IMR-90 (cell line): ENCODE measurements around the gene MNAT1. TPM values are rescaled to one million over a fixed set of nuclear protein-coding genes. Genes with fewer than 3 reads are reported as not detected.

Experiments used
- ATAC-seq: fragments of 200-7000 bp; cut with Tn5 transposase; 2 replicates; pipeline ENCODE4 v1.9.1; 2020; ENCODE audit warnings: low read depth, mild to moderate bottlenecking, moderate library complexity
- BruUV-seq: library from RNA; stranded (reverse); fragments of 400-500 nt; replicated peaks from 2 replicates; lab custom pipeline; 2021; lab: Mats Ljungman, UMichigan
- CTCF ChIA-PET: fragments of 300-600 bp; formaldehyde crosslinking; extraction: SDS; loops from one replicate; lab custom pipeline; 2021; ENCODE audit warnings: antibody characterized with exemption; lab: Yijun Ruan, JAX
- POLR2A ChIA-PET: fragments of 300-600 bp; sonication (Branson Sonifier 250); formaldehyde crosslinking; loops from one replicate; lab custom pipeline; 2022; ENCODE audit warnings: antibody characterized with exemption; ENCODE audit not compliant: unreplicated experiment; lab: Charles Lee
- DNase-seq: peaks from one replicate; pipeline ENCODE4 v3.0.0; 2013
- H2AFZ ChIP-seq: replicated peaks from 2 replicates; pipeline ENCODE3; 2013; ENCODE audit warnings: low read length, mild to moderate bottlenecking; ENCODE audit not compliant: poor library complexity
- H2AK5ac ChIP-seq: 2 replicates; pipeline ENCODE4 v1.6.1; 2013; ENCODE audit warnings: low read depth, low read length, inconsistent platforms
- H2AK9ac ChIP-seq: replicated peaks from 2 replicates; pipeline ENCODE3; 2013; ENCODE audit warnings: mild to moderate bottlenecking, low read depth, low read length, moderate library complexity; ENCODE audit not compliant: poor library complexity
- H2BK120ac ChIP-seq: 2 replicates; pipeline ENCODE4 v1.6.1; 2013; ENCODE audit warnings: low read depth, low read length, inconsistent platforms
- H2BK15ac ChIP-seq: 3 replicates; pipeline ENCODE4 v1.6.1; 2013; ENCODE audit warnings: low read depth, low read length, inconsistent platforms
- H2BK20ac ChIP-seq: 2 replicates; pipeline ENCODE4 v1.6.1; 2013; ENCODE audit warnings: low read depth, mild to moderate bottlenecking, inconsistent platforms, low read length, moderate library complexity
- H2BK5ac ChIP-seq: 2 replicates; pipeline ENCODE4 v1.6.1; 2013; ENCODE audit warnings: mild to moderate bottlenecking, low read depth, low read length, inconsistent platforms; ENCODE audit not compliant: poor library complexity, severe bottlenecking
- H3K14ac ChIP-seq: replicated peaks from 2 replicates; pipeline ENCODE4 v1.6.1; 2013; ENCODE audit warnings: low read depth, low read length, inconsistent platforms
- H3K18ac ChIP-seq: 2 replicates; pipeline ENCODE4 v1.6.1; 2013; ENCODE audit warnings: low read depth, low read length, control low read depth
- H3K23ac ChIP-seq: 2 replicates; pipeline ENCODE4 v1.6.1; 2013; ENCODE audit warnings: low read depth, low read length, inconsistent platforms
- H3K27ac ChIP-seq: 2 replicates; pipeline ENCODE4 v1.5.1; 2013; ENCODE audit warnings: mild to moderate bottlenecking, control low read depth, low read length; ENCODE audit not compliant: insufficient read depth
- H3K27me3 ChIP-seq: 2 replicates; pipeline ENCODE4 v1.6.1; 2013; ENCODE audit warnings: low read length; ENCODE audit not compliant: control insufficient read depth, insufficient read depth
- H3K36me3 ChIP-seq: 2 replicates; pipeline ENCODE4 v1.6.1; 2013; ENCODE audit warnings: low read length, mixed read lengths; ENCODE audit not compliant: control insufficient read depth, insufficient read depth
- H3K4ac ChIP-seq: 2 replicates; pipeline ENCODE4 v1.6.1; 2013; ENCODE audit warnings: low read depth, low read length, inconsistent platforms
- H3K4me1 ChIP-seq: 2 replicates; pipeline ENCODE4 v1.6.1; 2013; ENCODE audit warnings: low read length, mixed read lengths; ENCODE audit not compliant: control insufficient read depth, insufficient read depth
- H3K4me2 ChIP-seq: 2 replicates; pipeline ENCODE4 v1.6.1; 2013; ENCODE audit warnings: low read depth, mild to moderate bottlenecking, control low read depth, low read length, moderate library complexity
- H3K4me3 ChIP-seq: 2 replicates; pipeline ENCODE4 v1.5.1; 2013; ENCODE audit warnings: low read depth, mild to moderate bottlenecking, control low read depth, low read length, moderate library complexity; ENCODE audit not compliant: insufficient read depth
- H3K56ac ChIP-seq: 2 replicates; pipeline ENCODE4 v1.6.1; 2013; ENCODE audit warnings: low read length, inconsistent platforms; ENCODE audit not compliant: insufficient read depth; ENCODE audit errors: extremely low read depth
- H3K79me1 ChIP-seq, 2 experiments: 2 replicates each; pipeline ENCODE4 v1.6.1; 2013; ENCODE audit warnings: low read length in 2 of 2, inconsistent platforms in 1 of 2, low read depth in 1 of 2
- H3K9ac ChIP-seq: 2 replicates; pipeline ENCODE4 v1.6.1; 2013; ENCODE audit warnings: low read depth, low read length, control low read depth
- H3K9me1 ChIP-seq: 2 replicates; pipeline ENCODE4 v1.6.1; 2013; ENCODE audit warnings: low read length, inconsistent platforms; ENCODE audit not compliant: insufficient read depth
- H3K9me3 ChIP-seq: 2 replicates; pipeline ENCODE4 v1.6.1; 2013; ENCODE audit warnings: low read length; ENCODE audit not compliant: control insufficient read depth, insufficient read depth
- H4K20me1 ChIP-seq: 2 replicates; pipeline ENCODE4 v1.6.1; 2013; ENCODE audit warnings: low read length, inconsistent platforms; ENCODE audit not compliant: insufficient read depth
- H4K5ac ChIP-seq: 2 replicates; pipeline ENCODE4 v1.6.1; 2013; ENCODE audit warnings: mild to moderate bottlenecking, low read depth, low read length, control low read depth
- H4K8ac ChIP-seq, 2 experiments: 2 replicates each; pipeline ENCODE4 v1.6.1; 2013; ENCODE audit warnings: low read depth in 2 of 2, low read length in 2 of 2, control low read depth in 1 of 2, inconsistent platforms in 1 of 2
- H4K91ac ChIP-seq: 2 replicates; pipeline ENCODE4 v1.6.1; 2013; ENCODE audit warnings: low read depth, low read length, inconsistent platforms; ENCODE audit not compliant: insufficient read depth
- BHLHE40 ChIP-seq: fragments of 150-350 bp; IDR thresholded peaks from 2 replicates; pipeline ENCODE4 v1.6.1; 2016; ENCODE audit warnings: mild to moderate bottlenecking, low read depth, low read length
- CEBPB ChIP-seq: IDR thresholded peaks from 2 replicates; pipeline ENCODE4 v1.6.1; 2012; ENCODE audit warnings: low read depth, low read length, improper control_type of control experiment
- CHD1 ChIP-seq: IDR thresholded peaks from 2 replicates; pipeline ENCODE4 v1.6.1; 2012; ENCODE audit warnings: low read depth, low read length, improper control_type of control experiment
- CTCF ChIP-seq: conservative IDR thresholded peaks from 2 replicates; pipeline ENCODE4 v1.5.1; 2012; ENCODE audit warnings: mild to moderate bottlenecking, low read depth, low read length, improper control_type of control experiment
- ELK1 ChIP-seq: fragments of 150-350 bp; IDR thresholded peaks from 2 replicates; pipeline ENCODE4 v1.6.1; 2016; ENCODE audit warnings: low read depth, mild to moderate bottlenecking, low read length, moderate library complexity, borderline replicate concordance
- FOS ChIP-seq: fragments of 150-350 bp; IDR thresholded peaks from 2 replicates; pipeline ENCODE4 v1.6.1; 2016; ENCODE audit warnings: low read depth, low read length
- MAFK ChIP-seq: IDR thresholded peaks from 2 replicates; pipeline ENCODE4 v1.6.1; 2012; ENCODE audit warnings: low read depth, low read length, improper control_type of control experiment
- MAZ ChIP-seq: IDR thresholded peaks from 2 replicates; pipeline ENCODE4 v1.6.1; 2012; ENCODE audit warnings: low read depth, mild to moderate bottlenecking, low read length, improper control_type of control experiment, moderate library complexity, borderline replicate concordance
- MXI1 ChIP-seq: IDR thresholded peaks from 2 replicates; pipeline ENCODE4 v1.6.1; 2012; ENCODE audit warnings: low read depth, mild to moderate bottlenecking, low read length, moderate library complexity, borderline replicate concordance
- NFE2L2 ChIP-seq: fragments of 150-350 bp; IDR thresholded peaks from 2 replicates; pipeline ENCODE4 v1.6.1; 2016; ENCODE audit warnings: low read depth, mild to moderate bottlenecking, low read length
- POLR2A ChIP-seq: IDR thresholded peaks from 2 replicates; pipeline ENCODE4 v1.6.1; 2012; ENCODE audit warnings: mild to moderate bottlenecking, low read depth, low read length
- RAD21 ChIP-seq: IDR thresholded peaks from 2 replicates; pipeline ENCODE4 v1.6.1; 2012; ENCODE audit warnings: low read length, improper control_type of control experiment
- RCOR1 ChIP-seq: IDR thresholded peaks from 2 replicates; pipeline ENCODE4 v1.6.1; 2012; ENCODE audit warnings: mild to moderate bottlenecking, low read length, improper control_type of control experiment; ENCODE audit not compliant: insufficient replicate concordance
- RFX5 ChIP-seq: IDR thresholded peaks from 2 replicates; pipeline ENCODE4 v1.8.0; 2012; ENCODE audit warnings: low read depth, mild to moderate bottlenecking, low read length, moderate library complexity
- SMC3 ChIP-seq: fragments of 150-350 bp; IDR thresholded peaks from 2 replicates; pipeline ENCODE4 v1.6.1; 2016; ENCODE audit warnings: low read depth, mild to moderate bottlenecking, antibody characterized with exemption, low read length, moderate library complexity
- WGBS, 2 experiments: methylation state at CpG; one replicate each; pipeline versions ENCODE4 v1.1.5 to v1.1.7; 2013; ENCODE audit warnings: missing lambda C conversion rate in 2 of 2; ENCODE audit not compliant: insufficient read length in 1 of 2; ENCODE audit errors: extremely low coverage in 2 of 2; 5-methylcytosine and 5-hydroxymethylcytosine counted together
- dilution Hi-C: fragments of 300-500 bp; cut with HindIII; formaldehyde crosslinking; loops from one replicate; pipeline ENCODE4 v1.14.3; 2018; ENCODE audit warnings: low sequenced_read_pairs; ENCODE audit not compliant: unreplicated experiment
- in situ Hi-C: fragments of 300-500 bp; cut with MboI; formaldehyde crosslinking; loops from 3 replicates; pipeline ENCODE4 v1.14.3; 2019; ENCODE audit warnings: low sequenced_read_pairs, inconsistent platforms, mixed read lengths
- intact Hi-C: fragments of 100-400 bp; cut with micrococcal nuclease; formaldehyde crosslinking; loops from 2 replicates; pipeline ENCODE4 v1.10.0; 2022
- polyA plus RNA-seq, 3 experiments: library from polyadenylated mRNA; depleted of rRNA; stranded (reverse); fragments of >200 nt; gene quantifications; 2 replicates each; pipeline ENCODE4 v1.2.3, GENCODE V29; 2012; ENCODE audit warnings: low replicate concordance in 1 of 3
- total RNA-seq: library from RNA; depleted of rRNA; stranded (reverse); fragments of >200 nt; gene quantifications from 2 replicates; pipeline ENCODE4 v1.2.3, GENCODE V29; 2012
- TF ChIP-seq, protein P1 (sequence below): fragments of 150-350 bp; IDR thresholded peaks from 2 replicates; pipeline ENCODE4 v1.6.1; 2017; ENCODE audit warnings: mild to moderate bottlenecking, antibody characterized with exemption, low read length, low read depth

MNAT1 gene
- total and polyA plus RNA-seq, 2 of the 4 experiments (the other 2 are of a cell fraction) = 48.2 to 53.0 TPM

DNA sequence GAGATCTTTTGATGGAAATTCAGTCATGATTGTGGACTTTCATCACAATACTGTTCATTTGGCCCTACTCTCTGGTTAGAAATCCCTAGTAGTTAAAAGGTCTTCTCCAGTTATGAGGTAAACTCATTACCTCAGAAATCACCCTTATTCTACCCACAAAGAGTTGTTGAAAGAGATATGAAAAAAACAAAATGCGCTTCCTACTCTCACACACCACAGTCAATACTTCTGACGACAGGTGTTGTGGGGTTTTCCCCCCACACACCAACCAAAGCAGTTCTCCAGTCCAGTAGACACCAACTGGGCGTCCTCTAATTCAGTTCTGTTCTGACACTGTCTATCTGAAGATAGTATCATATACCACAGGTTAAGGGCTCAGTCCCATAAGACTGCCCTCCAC is 191.4 kb downstream of the MNAT1 start:
- H4K91ac ChIP-seq = no peak overlapping the region
- no peaks in the 10 kb centered on the region; the same call in 1 of the 2 replicates for H3K9me1 ChIP-seq
- no peak overlapping the region for H3K56ac ChIP-seq
- dilution Hi-C loops (no loop called here), in situ Hi-C loops (no loop called here), intact Hi-C loops (no loop called here)
- H3K18ac ChIP-seq = no peak overlapping the region
- H3K4ac ChIP-seq = no peak overlapping the region
- no TSS peak for BruUV-seq
- ChIA-PET POLR2A (no interaction called here), CTCF (no interaction called here)
- TF ChIP-seq CEBPB (no peak), RFX5 (no peak), MAFK (no peak), CTCF (no peak), MXI1 (no peak), ELK1 (no peak), SMC3 (no peak), BHLHE40 (no peak), POLR2A (no peak), MAZ (no peak), CHD1 (no peak), NFE2L2 (no peak), FOS (no peak), RCOR1 (no peak), RAD21 (no peak)
- TF ChIP-seq, protein P1, sequence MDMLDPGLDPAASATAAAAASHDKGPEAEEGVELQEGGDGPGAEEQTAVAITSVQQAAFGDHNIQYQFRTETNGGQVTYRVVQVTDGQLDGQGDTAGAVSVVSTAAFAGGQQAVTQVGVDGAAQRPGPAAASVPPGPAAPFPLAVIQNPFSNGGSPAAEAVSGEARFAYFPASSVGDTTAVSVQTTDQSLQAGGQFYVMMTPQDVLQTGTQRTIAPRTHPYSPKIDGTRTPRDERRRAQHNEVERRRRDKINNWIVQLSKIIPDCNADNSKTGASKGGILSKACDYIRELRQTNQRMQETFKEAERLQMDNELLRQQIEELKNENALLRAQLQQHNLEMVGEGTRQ = no peak
- H2BK20ac ChIP-seq = no peak overlapping the region
- no peaks in the 10 kb centered on the region for H3K36me3 ChIP-seq
- no peak overlapping the region for H4K5ac ChIP-seq
- H3K23ac ChIP-seq = no peak overlapping the region
- no peaks in the 10 kb centered on the region for H4K20me1 ChIP-seq
- no peak overlapping the region for H2AK5ac ChIP-seq
- no peak overlapping the region for H3K4me2 ChIP-seq
- no peak overlapping the region for H2BK5ac ChIP-seq
- H4K8ac ChIP-seq = no peak overlapping the region
- H3K27ac ChIP-seq = no peak overlapping the region
- DNase-seq (no peak), ATAC-seq (no peak)
- no peaks in the 10 kb centered on the region for H3K9me3 ChIP-seq
- no CpG with 5 or more reads among the region's 3 CpGs for WGBS, 2 experiments
- no peak overlapping the region for H2AFZ ChIP-seq
- H3K14ac ChIP-seq = no peak overlapping the region
- no peak overlapping the region for H2AK9ac ChIP-seq
- no peak overlapping the region for H2BK15ac ChIP-seq
- no peaks in the 10 kb centered on the region for H3K27me3 ChIP-seq
- peaks cover 13 to 27% of the 10 kb centered on the region in 2 experiments; a peak in 3 of 4 replicates for H3K79me1 ChIP-seq
- 0 out of 2 replicates have a peak, but pooled peaks cover under 1% of the 10 kb centered on the region for H3K4me1 ChIP-seq
- no peak overlapping the region for H2BK120ac ChIP-seq
- H3K4me3 ChIP-seq = no peak overlapping the region
- H3K9ac ChIP-seq = no peak overlapping the region
